WI38 (cell line): ENCODE results near the gene C10orf120.

Experiments used
- H3K4me3 ChIP-seq: 2 replicates; pipeline ENCODE4 v1.5.1; 2011; ENCODE audit warnings: low read depth, mild to moderate bottlenecking, control low read depth, low read length
- TF ChIP-seq, protein P1 (sequence below): IDR thresholded peaks from 2 replicates; pipeline ENCODE4 v1.5.1; 2012; ENCODE audit warnings: low read depth, mild to moderate bottlenecking, control low read depth, low read length

C10orf120 gene

DNA sequence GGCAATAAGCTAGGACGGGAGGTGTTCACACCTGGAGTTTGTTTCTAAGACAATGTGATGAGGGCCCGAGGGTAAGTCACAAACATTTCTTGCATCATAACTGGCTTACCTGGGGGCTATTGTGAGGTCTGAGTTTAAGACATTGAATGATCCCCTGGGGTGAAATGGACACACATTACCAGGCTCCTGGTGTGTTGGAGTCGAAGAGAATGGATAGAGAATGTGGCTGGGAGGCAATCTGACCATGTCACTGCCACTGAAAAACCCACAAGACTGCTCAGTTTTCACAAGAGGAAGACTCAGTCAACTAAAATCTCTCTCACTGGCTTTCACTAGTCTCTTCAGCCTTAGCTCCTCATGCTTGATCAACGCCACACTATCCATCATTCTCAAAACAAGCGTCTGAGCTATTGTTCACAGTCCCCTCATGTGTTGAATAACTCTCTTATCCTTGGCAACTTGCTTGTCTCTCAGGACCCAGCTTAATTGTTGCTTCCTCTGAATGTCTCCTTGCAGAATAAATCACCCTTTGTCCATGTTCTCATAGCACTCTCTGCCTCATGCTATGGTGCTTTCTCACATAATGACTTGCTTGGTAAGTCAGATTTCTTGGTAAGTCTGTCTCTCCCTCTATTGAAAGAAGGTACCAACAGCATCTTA, at the start of gene C10orf120:
Gene C10orf120, minus strand, starts transcription at position 51 of the 660 bp plus-strand sequence. CDS start 56 bp downstream, outside the sequence.
- H3K4me3 ChIP-seq, result no peak within 1 kb of the TSS
- TF ChIP-seq, protein P1, sequence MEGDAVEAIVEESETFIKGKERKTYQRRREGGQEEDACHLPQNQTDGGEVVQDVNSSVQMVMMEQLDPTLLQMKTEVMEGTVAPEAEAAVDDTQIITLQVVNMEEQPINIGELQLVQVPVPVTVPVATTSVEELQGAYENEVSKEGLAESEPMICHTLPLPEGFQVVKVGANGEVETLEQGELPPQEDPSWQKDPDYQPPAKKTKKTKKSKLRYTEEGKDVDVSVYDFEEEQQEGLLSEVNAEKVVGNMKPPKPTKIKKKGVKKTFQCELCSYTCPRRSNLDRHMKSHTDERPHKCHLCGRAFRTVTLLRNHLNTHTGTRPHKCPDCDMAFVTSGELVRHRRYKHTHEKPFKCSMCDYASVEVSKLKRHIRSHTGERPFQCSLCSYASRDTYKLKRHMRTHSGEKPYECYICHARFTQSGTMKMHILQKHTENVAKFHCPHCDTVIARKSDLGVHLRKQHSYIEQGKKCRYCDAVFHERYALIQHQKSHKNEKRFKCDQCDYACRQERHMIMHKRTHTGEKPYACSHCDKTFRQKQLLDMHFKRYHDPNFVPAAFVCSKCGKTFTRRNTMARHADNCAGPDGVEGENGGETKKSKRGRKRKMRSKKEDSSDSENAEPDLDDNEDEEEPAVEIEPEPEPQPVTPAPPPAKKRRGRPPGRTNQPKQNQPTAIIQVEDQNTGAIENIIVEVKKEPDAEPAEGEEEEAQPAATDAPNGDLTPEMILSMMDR, result no peak

DNA sequence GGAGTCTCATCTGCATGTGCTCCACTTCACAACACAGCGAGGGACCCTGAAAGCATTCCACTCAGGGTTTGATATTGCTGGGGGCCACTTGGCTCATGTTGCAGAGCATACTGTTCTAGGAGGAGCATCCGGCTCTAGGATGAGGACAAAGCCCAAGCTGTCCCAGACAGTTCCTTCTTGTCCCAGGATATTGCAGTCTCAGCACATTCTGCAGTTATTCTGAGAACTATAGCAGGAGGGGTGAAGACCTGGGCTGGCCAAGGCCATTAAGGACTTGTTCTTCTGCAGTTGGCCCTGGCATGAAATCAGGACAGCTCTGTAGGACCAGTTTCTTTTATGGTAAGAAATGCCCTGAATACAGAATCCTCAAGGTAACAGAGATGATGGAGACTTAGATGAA, 48.9 kb upstream of the C10orf120 start:
- TF ChIP-seq, protein P1, result no peak
- no peak overlapping the region for H3K4me3 ChIP-seq

DNA sequence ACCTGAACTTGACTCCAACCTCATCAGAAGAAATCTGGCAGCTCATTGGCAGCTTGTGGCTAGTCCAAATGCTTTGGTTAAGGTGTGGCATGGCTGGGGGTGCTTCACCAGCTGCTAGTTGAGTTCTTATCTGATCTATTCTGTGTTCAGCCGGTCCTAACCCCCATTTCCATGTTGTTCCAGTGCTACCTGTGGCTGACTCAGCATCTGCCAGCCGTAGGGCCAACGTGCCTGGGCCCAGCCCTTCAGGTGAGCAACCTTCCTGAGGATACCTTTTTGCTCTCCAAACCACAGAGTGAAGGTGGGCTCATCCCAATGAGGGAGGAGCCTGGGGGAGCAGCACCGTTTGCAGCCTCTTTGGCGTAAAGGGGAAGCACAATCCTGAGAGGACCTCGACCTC, 46.8 kb upstream of the C10orf120 start:
- H3K4me3 ChIP-seq, result no peak overlapping the region
- TF ChIP-seq, protein P1, result no peak

DNA sequence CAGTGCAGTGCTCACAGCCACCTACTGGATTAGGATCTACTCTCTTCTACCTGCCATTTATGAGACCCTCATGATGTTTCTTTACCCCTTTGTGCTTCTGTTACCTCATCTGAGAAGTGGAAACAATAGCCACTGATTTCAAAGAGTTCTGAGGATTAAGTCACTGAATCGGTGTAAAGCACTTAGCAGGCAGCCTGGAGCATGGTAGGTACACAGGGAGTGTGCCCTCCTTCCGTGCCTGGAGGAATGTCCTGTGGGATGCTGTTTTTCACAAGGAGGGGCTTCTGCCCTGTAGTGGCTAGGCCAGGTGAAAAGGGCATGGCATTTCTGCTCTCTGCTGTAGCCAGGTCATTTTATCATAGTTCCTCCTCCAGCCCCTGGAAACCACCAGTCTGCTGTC, 44.6 kb upstream of the C10orf120 start:
- TF ChIP-seq, protein P1, result no peak
- no peak overlapping the region for H3K4me3 ChIP-seq

DNA sequence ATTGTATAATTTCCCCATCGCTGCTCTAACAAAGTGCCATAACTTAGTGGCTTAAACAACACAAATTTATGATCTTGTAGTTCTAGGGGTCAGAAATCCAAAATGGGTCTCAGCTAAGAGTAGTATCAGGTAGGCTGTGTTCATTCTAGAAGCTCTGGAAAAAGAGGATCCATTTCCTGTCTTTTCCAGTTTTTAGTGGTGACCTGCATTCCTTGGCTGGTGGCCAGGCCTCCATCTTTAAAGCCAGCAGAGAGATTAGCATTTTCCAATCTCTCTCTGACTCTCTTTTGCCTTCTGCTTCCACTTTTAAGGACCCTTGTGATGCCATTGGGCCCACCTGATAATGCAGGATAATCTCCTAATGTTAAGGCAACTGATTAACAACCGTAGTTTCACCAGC, 41.0 kb upstream of the C10orf120 start:
- no peak overlapping the region for H3K4me3 ChIP-seq
- TF ChIP-seq, protein P1, result no peak

DNA sequence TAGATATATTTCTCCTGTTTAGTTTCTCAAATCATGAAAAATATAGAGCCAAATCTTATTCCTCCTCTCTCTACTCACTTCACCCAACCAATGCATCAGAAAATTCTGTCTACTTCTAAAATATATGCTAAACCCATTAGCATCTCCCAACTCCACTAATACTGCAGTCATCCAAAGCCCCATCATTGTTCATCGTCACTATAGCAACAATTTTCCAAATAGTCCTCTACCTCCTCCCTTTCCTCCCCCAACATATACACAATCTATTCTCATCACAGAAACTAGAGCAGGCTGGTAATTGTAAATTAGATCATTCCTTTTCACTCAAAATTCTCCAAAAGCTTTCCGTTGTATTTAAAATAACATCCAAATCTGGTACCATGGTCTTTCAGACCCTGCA, 38.4 kb upstream of the C10orf120 start:
- no peak overlapping the region for H3K4me3 ChIP-seq
- TF ChIP-seq, protein P1, result no peak

DNA sequence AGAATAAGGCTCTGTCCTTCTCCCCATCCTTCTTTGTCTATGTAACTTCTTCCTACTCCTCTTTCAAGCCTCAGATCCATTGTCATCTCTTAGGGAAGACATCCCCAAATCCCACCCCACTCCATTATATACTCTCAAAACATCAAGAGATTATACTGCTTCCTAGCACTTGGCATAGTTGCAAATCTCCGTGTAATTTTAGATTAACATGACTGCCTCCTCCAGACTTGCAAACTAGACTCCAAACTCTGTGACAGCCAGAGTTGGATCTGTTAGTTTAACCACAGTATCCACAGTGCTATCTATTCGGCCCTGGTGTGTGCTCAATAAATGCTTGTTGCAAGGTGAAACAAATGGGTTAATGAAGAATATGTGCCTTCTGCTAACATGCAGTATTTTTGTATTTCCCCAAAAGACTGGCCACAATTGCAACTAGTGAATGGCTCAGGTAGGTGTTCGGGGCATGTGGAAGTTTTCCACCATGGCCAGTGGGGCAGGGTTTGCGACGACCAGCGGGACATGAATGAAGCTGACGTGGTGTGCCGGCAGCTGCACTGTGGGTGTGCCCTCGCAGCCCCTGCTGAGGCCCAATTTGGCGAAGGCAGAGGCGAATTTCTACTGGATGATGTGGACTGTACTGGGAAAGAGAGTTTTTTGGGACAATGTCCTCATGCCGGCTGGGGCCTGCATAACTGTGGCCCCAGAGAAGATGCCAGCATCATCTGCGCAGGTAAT, 34.5 kb upstream of the C10orf120 start:
- H3K4me3 ChIP-seq, result no peak overlapping the region
- TF ChIP-seq, protein P1, result no peak
